Activated T-cell treated with anti-CD3 and anti-CD28 coated beads, Interleukin-2, amount 50 U/mL, for 72 hours (primary cell): ENCODE data around the gene CST9L. TPM values are rescaled to one million over a fixed set of nuclear protein-coding genes. Genes with fewer than 3 reads are reported as not detected.
A peak's percentile ranks its signal among the peaks of the same experiment; 100 is the strongest.

ENCODE experiments used
- ATAC-seq, 2 donors: fragments of 150-1000 bp; cut with Tn5 transposase; replicated peaks in 1 of 2; 2 replicates each; pipeline ENCODE4 v1.10.0; 2021; ENCODE audit warnings: moderate library complexity in 2 of 2, mild to moderate bottlenecking in 1 of 2
- DNase-seq, 2 donors: peaks; one replicate each; pipeline ENCODE4 v3.0.0; 2021 to 2022; ENCODE audit warnings: mixed read lengths in 1 of 2
- H3K27ac Mint-ChIP-seq: one replicate; pipeline ENCODE4 v1.8.0; 2022; ENCODE audit warnings: mild to moderate bottlenecking, moderate library complexity, mixed read lengths
- H3K27me3 Mint-ChIP-seq: one replicate; pipeline ENCODE4 v1.8.0; 2022; ENCODE audit warnings: low read depth, mixed read lengths
- H3K36me3 Mint-ChIP-seq, 2 donors: one replicate each; pipeline ENCODE4 v1.8.0; 2022; ENCODE audit warnings: mixed read lengths in 2 of 2, mild to moderate bottlenecking in 1 of 2; ENCODE audit not compliant: insufficient read depth in 2 of 2
- H3K4me1 Mint-ChIP-seq: one replicate; pipeline ENCODE4 v1.8.0; 2022; ENCODE audit warnings: low read depth, mixed read lengths
- H3K4me3 Mint-ChIP-seq, 2 donors: one replicate each; pipeline ENCODE4 v1.8.0; 2022; ENCODE audit warnings: mild to moderate bottlenecking in 2 of 2, mixed read lengths in 2 of 2, moderate library complexity in 2 of 2
- H3K9me3 Mint-ChIP-seq, 2 donors: one replicate each; pipeline ENCODE4 v1.8.0; 2022; ENCODE audit warnings: mixed read lengths in 2 of 2
- total RNA-seq, 2 donors: library from RNA; stranded (reverse); gene quantifications; one replicate each; pipeline ENCODE4 v1.2.3, GENCODE V29; 2022

CST9L gene
- total RNA-seq, 2 donors from 2014 or later: not detected

- DNase-seq (no peak), ATAC-seq (peak in 1 of 2 donors; percentile 39)
- H3K27me3 Mint-ChIP-seq: no peaks in the 10 kb centered on the region
- peaks cover 8 to 13% of the 10 kb centered on the region in 2 donors for H3K36me3 Mint-ChIP-seq
- H3K4me1 Mint-ChIP-seq: peaks cover 21% of the 10 kb centered on the region
- no peak overlapping the region for H3K4me3 Mint-ChIP-seq
- no peak overlapping the region for H3K27ac Mint-ChIP-seq
- H3K9me3 Mint-ChIP-seq: peaks cover 13 to 15% of the 10 kb centered on the region in 2 donors
These were observed 35.8 kb downstream of the CST9L start for GRCh38 chr20:23532533-23532932.

GRCh38 chr20:23530937-23531567, 37.2 kb downstream of the CST9L start:
- H3K27ac Mint-ChIP-seq: no peak overlapping the region
- H3K4me3 Mint-ChIP-seq: no peak overlapping the region
- H3K27me3 Mint-ChIP-seq: no peaks in the 10 kb centered on the region

GRCh38 chr20:23528867-23529431, 39.3 kb downstream of the CST9L start:
- Mint-ChIP-seq H3K27me3 (no peaks in the 10 kb centered on the region), H3K27ac (peak overlapping the region; percentile 23), H3K9me3 (peaks cover 13 to 18% of the 10 kb centered on the region in 2 donors), H3K4me3 (no peak overlapping the region), H3K4me1 (peaks cover 21% of the 10 kb centered on the region), H3K36me3 (peaks cover 11 to 13% of the 10 kb centered on the region in 2 donors)
- no peak for DNase-seq
- no peak for ATAC-seq

More at GRCh38 chr20:23530937-23531567, 37.2 kb downstream of the CST9L start:
- H3K4me1 Mint-ChIP-seq: peaks cover 21% of the 10 kb centered on the region
- H3K9me3 Mint-ChIP-seq: peaks cover 13 to 18% of the 10 kb centered on the region in 2 donors
- peaks cover 11 to 13% of the 10 kb centered on the region in 2 donors for H3K36me3 Mint-ChIP-seq
- no peak for ATAC-seq
- no peak for DNase-seq

- Mint-ChIP-seq H3K27ac (no peak overlapping the region), H3K9me3 (peaks cover 13 to 16% of the 10 kb centered on the region in 2 donors), H3K27me3 (no peaks in the 10 kb centered on the region), H3K36me3 (peaks cover 11 to 13% of the 10 kb centered on the region in 2 donors), H3K4me3 (no peak overlapping the region), H3K4me1 (peaks cover 21% of the 10 kb centered on the region)
- DNase-seq: no peak
- no peak for ATAC-seq
These were observed 41.4 kb downstream of the CST9L start for GRCh38 chr20:23526850-23527249.

- H3K27me3 Mint-ChIP-seq: no peaks in the 10 kb centered on the region
- no peak overlapping the region for H3K27ac Mint-ChIP-seq
- ATAC-seq: no peak
- no peak for DNase-seq
- H3K4me1 Mint-ChIP-seq: peaks cover 4% of the 10 kb centered on the region
- peaks cover 10 to 11% of the 10 kb centered on the region in 2 donors for H3K9me3 Mint-ChIP-seq
- no peak overlapping the region for H3K4me3 Mint-ChIP-seq
- peaks cover 6 to 9% of the 10 kb centered on the region in 2 donors for H3K36me3 Mint-ChIP-seq
These were observed 44.1 kb downstream of the CST9L start for GRCh38 chr20:23524146-23524545.

GRCh38 chr20:23520185-23520584, 48.1 kb downstream of the CST9L start:
- DNase-seq (no peak), ATAC-seq (no peak)
- no peaks in the 10 kb centered on the region for H3K9me3 Mint-ChIP-seq
- H3K27ac Mint-ChIP-seq: no peak overlapping the region
- H3K4me3 Mint-ChIP-seq: no peak overlapping the region
- peaks cover 3% of the 10 kb centered on the region for H3K4me1 Mint-ChIP-seq
- H3K27me3 Mint-ChIP-seq: peaks cover 9% of the 10 kb centered on the region
- no peaks in the 10 kb centered on the region for H3K36me3 Mint-ChIP-seq

GRCh38 chr20:23519556-23519955, 48.7 kb downstream of the CST9L start:
- no peak for DNase-seq
- Mint-ChIP-seq H3K4me3 (no peak overlapping the region), H3K27me3 (peaks cover 13% of the 10 kb centered on the region), H3K27ac (no peak overlapping the region), H3K36me3 (no peaks in the 10 kb centered on the region), H3K4me1 (peaks cover 8% of the 10 kb centered on the region), H3K9me3 (no peaks in the 10 kb centered on the region)
- no peak for ATAC-seq

GRCh38 chr20:23517719-23518118, 50.6 kb downstream of the CST9L start:
- DNase-seq (no peak), ATAC-seq (no peak)

GRCh38 chr20:23515250-23515939, 52.9 kb downstream of the CST9L start:
- H3K27me3 Mint-ChIP-seq: peaks cover 20% of the 10 kb centered on the region
- no peak for ATAC-seq
- H3K9me3 Mint-ChIP-seq: no peaks in the 10 kb centered on the region
- no peak overlapping the region for H3K4me3 Mint-ChIP-seq
- DNase-seq: no peak
- peaks cover 8% of the 10 kb centered on the region for H3K4me1 Mint-ChIP-seq
- H3K27ac Mint-ChIP-seq: no peak overlapping the region
- H3K36me3 Mint-ChIP-seq: no peaks in the 10 kb centered on the region

More at GRCh38 chr20:23517719-23518118, 50.6 kb downstream of the CST9L start:
- Mint-ChIP-seq H3K27me3 (peaks cover 19% of the 10 kb centered on the region), H3K36me3 (no peaks in the 10 kb centered on the region), H3K4me1 (peaks cover 8% of the 10 kb centered on the region), H3K27ac (no peak overlapping the region), H3K4me3 (no peak overlapping the region), H3K9me3 (no peaks in the 10 kb centered on the region)

- H3K9me3 Mint-ChIP-seq: no peaks in the 10 kb centered on the region
- no peaks in the 10 kb centered on the region for H3K36me3 Mint-ChIP-seq
- ATAC-seq: no peak
- no peak overlapping the region for H3K27ac Mint-ChIP-seq
- no peak for DNase-seq
- peaks cover 20% of the 10 kb centered on the region for H3K27me3 Mint-ChIP-seq
- no peak overlapping the region for H3K4me3 Mint-ChIP-seq
- H3K4me1 Mint-ChIP-seq: peaks cover 8% of the 10 kb centered on the region
These were observed 53.4 kb downstream of the CST9L start for GRCh38 chr20:23514848-23515247.

Other genes starting within 250 kb of the CST9L start
- gene NXT1, start 217.7 kb downstream of the CST9L start, total RNA-seq: 10 to 100 TPM; 39.6 to 45.7 TPM
- 1 to 10 TPM; 5.9 to 9.5 TPM for gene GZF1, start 206.3 kb downstream of the CST9L start, total RNA-seq
- 10 to 100 TPM in 1 of 2 donors, 1 to 10 TPM in 1; 9.0 to 14.2 TPM for gene NAPB, start 147.0 kb downstream of the CST9L start, total RNA-seq
- not detected for gene CSTL1, start 128.8 kb downstream of the CST9L start, total RNA-seq
- not detected for gene CST11, start 115.6 kb downstream of the CST9L start, total RNA-seq
- gene CST8, start 77.4 kb downstream of the CST9L start, total RNA-seq: not detected
- gene CST9, start 37.4 kb upstream of the CST9L start, total RNA-seq: not detected
- gene CST3, start 69.5 kb upstream of the CST9L start, total RNA-seq: under 1 TPM; 0.22 to 0.30 TPM
- not detected for gene CST4, start 120.6 kb upstream of the CST9L start, total RNA-seq
- gene CST1, start 182.5 kb upstream of the CST9L start, total RNA-seq: not detected